Common myeloid progenitor, CD34-positive (primary cell): ENCODE results near the gene DOCK4.

Experiments
- CTCF ChIA-PET: fragments of 350-600 bp; sonication (Branson Sonifier 250); formaldehyde crosslinking; loops from one replicate; lab custom pipeline; 2021; ENCODE audit warnings: antibody characterized with exemption; lab: Charles Lee
- POLR2A ChIA-PET: fragments of 350-600 bp; sonication (Branson Sonifier 250); formaldehyde crosslinking; loops from one replicate; lab custom pipeline; 2021; ENCODE audit warnings: antibody characterized with exemption; lab: Charles Lee
- DNase-seq, 3 donors: peaks; one replicate each; pipeline versions ENCODE4 v3.0.0 to v3.0.0-alpha.2; 2013
- H3K27ac ChIP-seq, 2 experiments: 1 replicate in 1 of 2; 2 replicates in 1 of 2; pipeline ENCODE4 v1.7.0; 2013; ENCODE audit warnings: inconsistent platforms in 2 of 2, low read length in 2 of 2, mild to moderate bottlenecking in 2 of 2, low read depth in 1 of 2, moderate library complexity in 1 of 2; ENCODE audit not compliant: severe bottlenecking in 2 of 2, insufficient read depth in 1 of 2, poor library complexity in 1 of 2
- H3K27me3 ChIP-seq, 5 experiments: replicated peaks in 2 of 5; 1 replicate in 3 of 5; 2 replicates in 2 of 5; pipeline versions ENCODE4 v1.6.1 to v1.7.0; 2013; ENCODE audit warnings: low read length in 4 of 5, mild to moderate bottlenecking in 2 of 5, moderate library complexity in 2 of 5, inconsistent platforms in 1 of 5; ENCODE audit not compliant: insufficient read depth in 5 of 5, control insufficient read depth in 4 of 5
- H3K36me3 ChIP-seq, 4 experiments: 1 replicate in 2 of 4; 2 replicates in 2 of 4; pipeline versions ENCODE4 v1.6.1 to v1.7.0; 2013; ENCODE audit warnings: low read length in 3 of 4, control low read depth in 1 of 4, mild to moderate bottlenecking in 1 of 4; ENCODE audit not compliant: control insufficient read depth in 4 of 4, insufficient read depth in 4 of 4
- H3K4me1 ChIP-seq, 4 experiments: 1 replicate in 3 of 4; 2 replicates in 1 of 4; pipeline versions ENCODE4 v1.6.1 to v1.7.1; 2013; ENCODE audit warnings: low read length in 3 of 4, mild to moderate bottlenecking in 3 of 4, control low read depth in 1 of 4, inconsistent platforms in 1 of 4, moderate library complexity in 1 of 4; ENCODE audit not compliant: control insufficient read depth in 4 of 4, insufficient read depth in 4 of 4; ENCODE audit errors: control extremely low read depth in 1 of 4
- H3K4me3 ChIP-seq, 7 experiments: 1 replicate in 4 of 7; 2 replicates in 3 of 7; pipeline versions ENCODE4 v1.5.1 to v1.7.0; 2013; ENCODE audit warnings: mild to moderate bottlenecking in 7 of 7, low read length in 6 of 7, moderate library complexity in 6 of 7, inconsistent platforms in 2 of 7, low read depth in 2 of 7, control low read depth in 1 of 7; ENCODE audit not compliant: insufficient read depth in 4 of 7, control insufficient read depth in 1 of 7; ENCODE audit errors: extremely low read depth in 1 of 7
- H3K9me3 ChIP-seq, 5 experiments: 1 replicate in 4 of 5; 2 replicates in 1 of 5; pipeline versions ENCODE4 v1.6.1 to v1.7.1; 2013; ENCODE audit warnings: low read length in 4 of 5, mild to moderate bottlenecking in 2 of 5, inconsistent platforms in 1 of 5, low read depth in 1 of 5, moderate library complexity in 1 of 5; ENCODE audit not compliant: control insufficient read depth in 4 of 5, insufficient read depth in 2 of 5; ENCODE audit errors: control extremely low read depth in 1 of 5
- WGBS: methylation state at CpG from one replicate; pipeline ENCODE4 v1.1.5; 2013; ENCODE audit not compliant: insufficient coverage; 5-methylcytosine and 5-hydroxymethylcytosine counted together

Gene DOCK4

GRCh38 chr7:112001091-112001826 lies 204.9 kb downstream of the DOCK4 start:
- Histone ChIP-seq H3K9me3 (no peaks in the 10 kb centered on the region), H3K27ac (no peak overlapping the region), H3K27me3 (no peaks in the 10 kb centered on the region), H3K4me3 (no peak overlapping the region), H3K36me3 (no peaks in the 10 kb centered on the region), H3K4me1 (no peaks in the 10 kb centered on the region)
- no peak for DNase-seq
- POLR2A ChIA-PET: no interaction called here
- CTCF ChIA-PET: no interaction called here
- WGBS: 96% methylated on average over 4 of the region's 6 CpGs

GRCh38 chr7:111998326-111998725 lies 207.9 kb downstream of the DOCK4 start:
- Histone ChIP-seq H3K9me3 (no peaks in the 10 kb centered on the region), H3K27me3 (no peaks in the 10 kb centered on the region), H3K4me1 (no peaks in the 10 kb centered on the region), H3K27ac (no peak overlapping the region), H3K36me3 (no peaks in the 10 kb centered on the region), H3K4me3 (no peak overlapping the region)
- no peak for DNase-seq
- WGBS: 100% methylated on average over 1 of the region's 3 CpGs
- ChIA-PET POLR2A (no interaction called here), CTCF (no interaction called here)

- Histone ChIP-seq H3K27ac (no peak overlapping the region), H3K9me3 (no peaks in the 10 kb centered on the region), H3K36me3 (no peaks in the 10 kb centered on the region), H3K4me3 (no peak overlapping the region), H3K4me1 (no peaks in the 10 kb centered on the region), H3K27me3 (no peaks in the 10 kb centered on the region)
- DNase-seq: no peak
- ChIA-PET CTCF (interaction anchor here (1.1 kb wide), 1 partner anchor 9 kb away, joined by 3 read pairs; no protein-coding TSS in a partner anchor), POLR2A (no interaction called here)
- no CpG with 5 or more reads among the region's 1 CpG for WGBS
Observed at GRCh38 chr7:111997546-111997945, 208.7 kb downstream of the DOCK4 start.

GRCh38 chr7:111992601-111993000 lies 213.6 kb downstream of the DOCK4 start:
- ChIA-PET POLR2A (no interaction called here), CTCF (no interaction called here)
- H3K36me3 ChIP-seq: no peaks in the 10 kb centered on the region
- no peak overlapping the region for H3K27ac ChIP-seq
- WGBS: no CpG with 5 or more reads among the region's 4 CpGs
- no peaks in the 10 kb centered on the region for H3K27me3 ChIP-seq
- DNase-seq: no peak
- H3K4me1 ChIP-seq: peaks cover 0 to 6% (median 0%) of the 10 kb centered on the region in 4 experiments
- H3K4me3 ChIP-seq: no peak overlapping the region
- H3K9me3 ChIP-seq: no peaks in the 10 kb centered on the region

- Histone ChIP-seq H3K36me3 (no peaks in the 10 kb centered on the region), H3K27ac (no peak overlapping the region), H3K27me3 (no peaks in the 10 kb centered on the region), H3K9me3 (no peaks in the 10 kb centered on the region), H3K4me3 (no peak overlapping the region), H3K4me1 (peaks cover 8 to 23% (median 12%) of the 10 kb centered on the region in 4 experiments)
- ChIA-PET CTCF (no interaction called here), POLR2A (no interaction called here)
- no peak for DNase-seq
- 75% methylated on average over 2 of the region's 3 CpGs for WGBS
Observed at GRCh38 chr7:111990643-111991042, 215.6 kb downstream of the DOCK4 start.

- H3K27ac ChIP-seq: no peak overlapping the region
- H3K4me3 ChIP-seq: no peak overlapping the region
- ChIA-PET CTCF (no interaction called here), POLR2A (no interaction called here)
- no peaks in the 10 kb centered on the region for H3K9me3 ChIP-seq
- H3K36me3 ChIP-seq: no peaks in the 10 kb centered on the region
- H3K4me1 ChIP-seq: peaks cover 8 to 23% (median 13%) of the 10 kb centered on the region in 4 experiments
- no peaks in the 10 kb centered on the region for H3K27me3 ChIP-seq
- 60% methylated on average over 1 of the region's 1 CpG for WGBS
- DNase-seq: no peak
Observed at GRCh38 chr7:111987886-111988285, 218.3 kb downstream of the DOCK4 start.

- no peaks in the 10 kb centered on the region for H3K36me3 ChIP-seq
- no peaks in the 10 kb centered on the region for H3K27me3 ChIP-seq
- peak; percentile 80 to 93 (median 89) for DNase-seq
- CTCF ChIA-PET: no interaction called here
- H3K4me3 ChIP-seq: peak overlapping the region in 4 of 7 experiments; percentile 20 to 58 (median 28)
- POLR2A ChIA-PET: no interaction called here
- H3K9me3 ChIP-seq: no peaks in the 10 kb centered on the region
- 0% methylated on average over 2 of the region's 6 CpGs for WGBS
- peak overlapping the region in 1 of 2 experiments; percentile 64 for H3K27ac ChIP-seq
- peaks cover 8 to 23% (median 13%) of the 10 kb centered on the region in 4 experiments for H3K4me1 ChIP-seq
Observed at GRCh38 chr7:111987115-111987826, 218.9 kb downstream of the DOCK4 start.
